Measurements from ENCODE around the gene GTPBP8. TPM values are rescaled to one million over a fixed set of nuclear protein-coding genes. Genes with fewer than 3 reads are reported as not detected.

The GTPBP8 gene
- total and polyA plus RNA-seq, 2 of the 13 experiments (the other 11 are each of a cell fraction or from before 2014, with no cell fraction given): 12.5 to 16.7 TPM

DNA sequence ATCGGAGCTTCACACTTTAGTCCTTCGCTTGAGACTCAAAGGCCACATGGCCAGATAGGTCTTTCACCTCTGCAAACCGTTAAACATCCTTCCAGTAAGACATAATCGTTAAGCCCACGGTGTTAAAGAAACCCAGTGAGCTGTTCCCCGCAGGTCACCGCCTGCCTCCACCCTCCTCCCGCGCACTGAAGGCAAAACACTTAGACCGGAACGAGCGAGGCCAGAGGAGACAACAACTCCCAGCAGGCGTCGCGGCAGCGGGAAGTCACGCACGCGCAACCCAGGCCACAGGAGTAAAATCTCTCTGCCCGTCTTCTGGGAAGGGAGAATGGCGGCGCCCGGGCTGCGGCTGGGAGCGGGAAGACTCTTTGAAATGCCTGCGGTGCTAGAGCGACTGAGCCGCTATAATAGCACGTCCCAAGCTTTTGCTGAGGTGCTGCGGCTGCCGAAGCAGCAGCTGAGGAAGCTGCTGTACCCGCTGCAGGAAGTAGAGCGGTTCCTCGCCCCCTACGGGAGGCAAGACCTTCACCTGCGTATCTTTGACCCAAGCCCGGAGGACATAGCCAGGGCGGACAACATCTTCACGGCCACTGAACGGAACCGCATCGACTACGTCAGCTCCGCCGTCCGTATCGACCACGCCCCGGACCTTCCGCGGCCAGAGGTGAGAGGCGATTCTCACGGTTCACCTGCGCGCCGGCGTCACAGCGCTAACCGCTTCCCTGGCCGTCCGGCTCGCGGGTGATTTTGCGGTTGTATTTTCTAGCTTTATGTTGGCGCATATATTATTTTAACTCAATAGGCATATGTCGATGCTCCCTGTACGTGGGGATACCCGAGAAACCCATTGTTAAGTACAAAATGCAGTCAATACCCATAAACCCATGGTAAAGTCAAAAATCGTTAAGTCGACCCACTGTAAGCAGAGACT is at the start of gene GTPBP8 (continued):
- TF ChIP-seq NFKB2 (CRISPR knock-in tag; IDR thresholded peaks at IDR 0.05; ENCODE audit: borderline replicate concordance) (peak; percentile 95; the same call in 1 of the 2 replicates), GATA4 (IDR thresholded peaks at IDR 0.05; ENCODE audit: borderline replicate concordance, low read depth) (peak; percentile 69; the same call in 1 of the 2 replicates), ZNF180 (CRISPR knock-in tag; IDR thresholded peaks at IDR 0.05; ENCODE audit: borderline replicate concordance, low read depth) (no peak), SIN3B (IDR thresholded peaks at IDR 0.05; ENCODE audit: low read length) (no peak), NPAS2 (CRISPR knock-in tag; IDR thresholded peaks at IDR 0.05; ENCODE audit: borderline replicate concordance) (no peak), GATAD1 (CRISPR knock-in tag; IDR thresholded peaks at IDR 0.05) (peak; percentile 90), RFX5 (IDR thresholded peaks at IDR 0.05; ENCODE audit: low read depth, low read length) (0 out of 2 replicates have a peak, but pooled peaks have one; percentile 8), SATB2 (CRISPR knock-in tag; IDR thresholded peaks at IDR 0.05) (peak; percentile 53), PRPF4 (IDR thresholded peaks at IDR 0.05; ENCODE audit: low read depth, low read length, poor library complexity, severe bottlenecking) (no peak), BRD4 (CRISPR knock-in tag; IDR thresholded peaks at IDR 0.05) (no peak; the same call in none of the 2 replicates), CHCHD3 (CRISPR knock-in tag; IDR thresholded peaks at IDR 0.05) (no peak), KLF9 (CRISPR knock-in tag; IDR thresholded peaks at IDR 0.05; ENCODE audit: low read depth) (no peak), ZNF720 (CRISPR knock-in tag; IDR thresholded peaks at IDR 0.05) (no peak), FOXK1 (CRISPR knock-in tag; IDR thresholded peaks at IDR 0.05; ENCODE audit: borderline replicate concordance, low read depth) (peak; percentile 57; the same call in 1 of the 2 replicates), POGZ (CRISPR knock-in tag; IDR thresholded peaks at IDR 0.05) (peak; percentile 86; the same call in 1 of the 2 replicates), NRL (CRISPR knock-in tag; IDR thresholded peaks at IDR 0.05; ENCODE audit: borderline replicate concordance) (peak; percentile 98), U2AF2 (IDR thresholded peaks at IDR 0.05; ENCODE audit: low read depth, low read length) (no peak), ZNF878 (CRISPR knock-in tag; IDR thresholded peaks at IDR 0.05) (peak; percentile 82; the same call in 1 of the 2 replicates)
- TF ChIP-seq, protein P1, sequence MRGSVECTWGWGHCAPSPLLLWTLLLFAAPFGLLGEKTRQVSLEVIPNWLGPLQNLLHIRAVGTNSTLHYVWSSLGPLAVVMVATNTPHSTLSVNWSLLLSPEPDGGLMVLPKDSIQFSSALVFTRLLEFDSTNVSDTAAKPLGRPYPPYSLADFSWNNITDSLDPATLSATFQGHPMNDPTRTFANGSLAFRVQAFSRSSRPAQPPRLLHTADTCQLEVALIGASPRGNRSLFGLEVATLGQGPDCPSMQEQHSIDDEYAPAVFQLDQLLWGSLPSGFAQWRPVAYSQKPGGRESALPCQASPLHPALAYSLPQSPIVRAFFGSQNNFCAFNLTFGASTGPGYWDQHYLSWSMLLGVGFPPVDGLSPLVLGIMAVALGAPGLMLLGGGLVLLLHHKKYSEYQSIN (CRISPR knock-in tag; IDR thresholded peaks at IDR 0.05; ENCODE audit: borderline replicate concordance): no peak
- TF ChIP-seq, protein P2, sequence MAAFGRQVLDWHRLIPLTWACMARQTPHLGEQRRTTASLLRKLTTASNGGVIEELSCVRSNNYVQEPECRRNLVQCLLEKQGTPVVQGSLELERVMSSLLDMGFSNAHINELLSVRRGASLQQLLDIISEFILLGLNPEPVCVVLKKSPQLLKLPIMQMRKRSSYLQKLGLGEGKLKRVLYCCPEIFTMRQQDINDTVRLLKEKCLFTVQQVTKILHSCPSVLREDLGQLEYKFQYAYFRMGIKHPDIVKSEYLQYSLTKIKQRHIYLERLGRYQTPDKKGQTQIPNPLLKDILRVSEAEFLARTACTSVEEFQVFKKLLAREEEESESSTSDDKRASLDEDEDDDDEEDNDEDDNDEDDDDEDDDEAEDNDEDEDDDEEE (CRISPR knock-in tag; IDR thresholded peaks at IDR 0.05): peak; percentile 34; the same call in 1 of the 2 replicates
- TF ChIP-seq, protein P3, sequence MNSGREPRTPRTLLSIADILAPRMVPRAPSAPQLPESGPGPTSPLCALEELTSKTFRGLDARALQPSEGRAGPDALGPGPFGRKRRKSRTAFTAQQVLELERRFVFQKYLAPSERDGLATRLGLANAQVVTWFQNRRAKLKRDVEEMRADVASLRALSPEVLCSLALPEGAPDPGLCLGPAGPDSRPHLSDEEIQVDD (CRISPR knock-in tag; IDR thresholded peaks at IDR 0.05; ENCODE audit: borderline replicate concordance): no peak; the same call in 1 of the 2 replicates
- TF ChIP-seq, protein P4, sequence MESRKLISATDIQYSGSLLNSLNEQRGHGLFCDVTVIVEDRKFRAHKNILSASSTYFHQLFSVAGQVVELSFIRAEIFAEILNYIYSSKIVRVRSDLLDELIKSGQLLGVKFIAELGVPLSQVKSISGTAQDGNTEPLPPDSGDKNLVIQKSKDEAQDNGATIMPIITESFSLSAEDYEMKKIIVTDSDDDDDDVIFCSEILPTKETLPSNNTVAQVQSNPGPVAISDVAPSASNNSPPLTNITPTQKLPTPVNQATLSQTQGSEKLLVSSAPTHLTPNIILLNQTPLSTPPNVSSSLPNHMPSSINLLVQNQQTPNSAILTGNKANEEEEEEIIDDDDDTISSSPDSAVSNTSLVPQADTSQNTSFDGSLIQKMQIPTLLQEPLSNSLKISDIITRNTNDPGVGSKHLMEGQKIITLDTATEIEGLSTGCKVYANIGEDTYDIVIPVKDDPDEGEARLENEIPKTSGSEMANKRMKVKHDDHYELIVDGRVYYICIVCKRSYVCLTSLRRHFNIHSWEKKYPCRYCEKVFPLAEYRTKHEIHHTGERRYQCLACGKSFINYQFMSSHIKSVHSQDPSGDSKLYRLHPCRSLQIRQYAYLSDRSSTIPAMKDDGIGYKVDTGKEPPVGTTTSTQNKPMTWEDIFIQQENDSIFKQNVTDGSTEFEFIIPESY (CRISPR knock-in tag; IDR thresholded peaks at IDR 0.05): no peak
- TF ChIP-seq, protein P5, sequence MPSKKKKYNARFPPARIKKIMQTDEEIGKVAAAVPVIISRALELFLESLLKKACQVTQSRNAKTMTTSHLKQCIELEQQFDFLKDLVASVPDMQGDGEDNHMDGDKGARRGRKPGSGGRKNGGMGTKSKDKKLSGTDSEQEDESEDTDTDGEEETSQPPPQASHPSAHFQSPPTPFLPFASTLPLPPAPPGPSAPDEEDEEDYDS (CRISPR knock-in tag; IDR thresholded peaks at IDR 0.05): peak; percentile 86
